Measurements from ENCODE around the gene CASP7. TPM values are rescaled to one million over a fixed set of nuclear protein-coding genes. Genes with fewer than 3 reads are reported as not detected.

CASP7 gene
- total and polyA plus RNA-seq, 4 donors = 16.5 to 35.2 (median 19.9) TPM

GRCh38 chr10:113683300-113683699 is 3.6 kb downstream of the CASP7 start:
- H3K27me3 ChIP-seq (ENCODE audit: control insufficient read depth in 1 of 2, insufficient read depth in 2 of 2, low read length in 1 of 2) = no peaks in the 10 kb centered on the region
- WGBS, 2 donors = 95 to 99% methylated on average over 2 of the region's 2 CpGs
- no peak overlapping the region for H3K27ac ChIP-seq (ENCODE audit: low read depth in 1 of 2, low read length in 2 of 2)
- ATAC-seq (ENCODE audit: low FRiP score) (no peak), DNase-seq (no peak)
- no peak overlapping the region for H3K4me3 ChIP-seq (ENCODE audit: low read length in 2 of 2)
- no peaks in the 10 kb centered on the region for H3K9me3 ChIP-seq (ENCODE audit: control insufficient read depth, low read length)
- no peaks in the 10 kb centered on the region for H3K4me1 ChIP-seq (ENCODE audit: control insufficient read depth in 1 of 2, insufficient read depth in 2 of 2, low read length in 2 of 2)
- peaks cover 0 to 2% of the 10 kb centered on the region in 2 donors for H3K36me3 ChIP-seq (ENCODE audit: control insufficient read depth in 1 of 2, insufficient read depth in 2 of 2, low read length in 1 of 2)
- intact Hi-C loops (cut with DNase I) = no loop called here

GRCh38 chr10:113686028-113686427 is 6.3 kb downstream of the CASP7 start:
- H3K27me3 ChIP-seq (ENCODE audit: control insufficient read depth in 1 of 2, insufficient read depth in 2 of 2, low read length in 1 of 2) = no peaks in the 10 kb centered on the region
- WGBS, 2 donors = 88 to 95% methylated on average over 3 of the region's 3 CpGs
- peaks cover 0 to 6% of the 10 kb centered on the region in 2 donors for H3K36me3 ChIP-seq (ENCODE audit: control insufficient read depth in 1 of 2, insufficient read depth in 2 of 2, low read length in 1 of 2)
- no peak for ATAC-seq (ENCODE audit: low FRiP score)
- H3K4me1 ChIP-seq (ENCODE audit: control insufficient read depth in 1 of 2, insufficient read depth in 2 of 2, low read length in 2 of 2) = no peaks in the 10 kb centered on the region
- intact Hi-C loops (cut with DNase I) = no loop called here
- H3K27ac ChIP-seq (ENCODE audit: low read depth in 1 of 2, low read length in 2 of 2) = no peak overlapping the region
- no peak overlapping the region for H3K4me3 ChIP-seq (ENCODE audit: low read length in 2 of 2)
- H3K9me3 ChIP-seq (ENCODE audit: control insufficient read depth, low read length) = no peaks in the 10 kb centered on the region
- DNase-seq = no peak

DNA sequence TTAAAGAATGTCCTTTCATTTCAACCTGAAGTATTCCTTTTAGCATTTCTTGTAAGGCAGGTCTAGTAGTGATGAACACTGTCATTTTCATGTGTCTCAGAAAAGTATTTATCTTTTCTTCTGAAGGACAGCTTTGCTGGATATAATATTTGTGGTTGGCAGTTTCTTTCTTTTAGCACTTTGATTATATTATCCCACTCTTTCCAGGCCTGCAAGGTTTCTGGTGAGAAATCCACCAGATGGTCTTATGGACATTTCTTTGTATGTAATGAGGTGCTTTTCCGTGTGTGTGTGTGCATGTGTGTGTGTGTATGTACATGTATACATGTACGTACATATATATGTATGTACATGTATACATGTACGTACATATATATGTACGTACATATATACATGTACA is 7.3 kb downstream of the CASP7 start:
- H3K9me3 ChIP-seq (ENCODE audit: control insufficient read depth, low read length) = peaks cover under 1% of the 10 kb centered on the region
- H3K27ac ChIP-seq (ENCODE audit: low read depth in 1 of 2, low read length in 2 of 2) = no peak overlapping the region
- H3K4me1 ChIP-seq (ENCODE audit: control insufficient read depth in 1 of 2, insufficient read depth in 2 of 2, low read length in 2 of 2) = no peaks in the 10 kb centered on the region
- ATAC-seq (ENCODE audit: low FRiP score) (no peak), DNase-seq (no peak)
- intact Hi-C loops (cut with DNase I) = no loop called here
- H3K4me3 ChIP-seq (ENCODE audit: low read length in 2 of 2) = no peak overlapping the region
- peaks cover 0 to 6% of the 10 kb centered on the region in 2 donors for H3K36me3 ChIP-seq (ENCODE audit: control insufficient read depth in 1 of 2, insufficient read depth in 2 of 2, low read length in 1 of 2)
- 97 to 98% methylated on average over 4 of the region's 4 CpGs for WGBS, 2 donors
- H3K27me3 ChIP-seq (ENCODE audit: control insufficient read depth in 1 of 2, insufficient read depth in 2 of 2, low read length in 1 of 2) = no peaks in the 10 kb centered on the region

DNA sequence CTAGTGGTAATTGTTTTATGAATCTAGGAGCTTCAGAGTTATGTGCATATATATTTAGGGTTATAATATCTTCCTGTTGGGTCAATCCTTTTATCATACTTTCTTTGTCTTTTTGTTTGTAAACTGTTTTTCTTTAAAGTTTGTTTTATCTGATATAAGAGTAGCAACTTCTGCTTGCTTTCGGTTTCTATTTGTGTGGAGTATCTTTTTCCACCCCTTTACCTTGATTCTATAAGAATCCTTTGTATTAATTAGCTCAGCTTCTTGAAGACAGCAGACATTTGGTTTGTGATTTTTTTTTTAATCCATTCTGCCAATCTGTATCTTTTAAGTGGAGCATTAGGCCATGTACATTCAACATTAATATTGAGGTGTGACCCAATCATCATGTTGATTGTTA is 9.3 kb downstream of the CASP7 start:
- Histone ChIP-seq H3K9me3 (ENCODE audit: control insufficient read depth, low read length) (peaks cover 7% of the 10 kb centered on the region), H3K36me3 (ENCODE audit: control insufficient read depth in 1 of 2, insufficient read depth in 2 of 2, low read length in 1 of 2) (peaks cover 6 to 11% of the 10 kb centered on the region in 2 donors)
- 95 to 100% methylated on average over 1 of the region's 1 CpG for WGBS, 2 donors

GRCh38 chr10:113689574-113689973 is 9.9 kb downstream of the CASP7 start:
- 62 to 69% methylated on average over 3 of the region's 3 CpGs for WGBS, 2 donors
- Histone ChIP-seq H3K9me3 (ENCODE audit: control insufficient read depth, low read length) (peaks cover 7% of the 10 kb centered on the region), H3K27me3 (ENCODE audit: control insufficient read depth in 1 of 2, insufficient read depth in 2 of 2, low read length in 1 of 2) (no peaks in the 10 kb centered on the region), H3K36me3 (ENCODE audit: control insufficient read depth in 1 of 2, insufficient read depth in 2 of 2, low read length in 1 of 2) (peaks cover 7 to 8% of the 10 kb centered on the region in 2 donors), H3K27ac (ENCODE audit: low read depth in 1 of 2, low read length in 2 of 2) (no peak overlapping the region), H3K4me1 (ENCODE audit: control insufficient read depth in 1 of 2, insufficient read depth in 2 of 2, low read length in 2 of 2) (no peaks in the 10 kb centered on the region), H3K4me3 (ENCODE audit: low read length in 2 of 2) (no peak overlapping the region)
- DNase-seq (no peak), ATAC-seq (ENCODE audit: low FRiP score) (no peak)
- intact Hi-C loops (cut with DNase I) = no loop called here

More for the DNA sequence above, 9.3 kb downstream of the CASP7 start:
- intact Hi-C loops (cut with DNase I) = no loop called here
- DNase-seq (no peak), ATAC-seq (ENCODE audit: low FRiP score) (no peak)
- no peaks in the 10 kb centered on the region for H3K27me3 ChIP-seq (ENCODE audit: control insufficient read depth in 1 of 2, insufficient read depth in 2 of 2, low read length in 1 of 2)
- no peak overlapping the region for H3K27ac ChIP-seq (ENCODE audit: low read depth in 1 of 2, low read length in 2 of 2)
- peak overlapping the region in 1 of 2 donors; percentile 8 for H3K4me3 ChIP-seq (ENCODE audit: low read length in 2 of 2)
- no peaks in the 10 kb centered on the region for H3K4me1 ChIP-seq (ENCODE audit: control insufficient read depth in 1 of 2, insufficient read depth in 2 of 2, low read length in 2 of 2)

GRCh38 chr10:113690749-113691148 is 11.0 kb downstream of the CASP7 start:
- intact Hi-C loops (cut with DNase I) = no loop called here
- H3K36me3 ChIP-seq (ENCODE audit: control insufficient read depth in 1 of 2, insufficient read depth in 2 of 2, low read length in 1 of 2) = peaks cover 8 to 9% of the 10 kb centered on the region in 2 donors
- no peak overlapping the region for H3K27ac ChIP-seq (ENCODE audit: low read depth in 1 of 2, low read length in 2 of 2)
- H3K4me1 ChIP-seq (ENCODE audit: control insufficient read depth in 1 of 2, insufficient read depth in 2 of 2, low read length in 2 of 2) = no peaks in the 10 kb centered on the region
- no peak for ATAC-seq (ENCODE audit: low FRiP score)
- no peak for DNase-seq
- H3K27me3 ChIP-seq (ENCODE audit: control insufficient read depth in 1 of 2, insufficient read depth in 2 of 2, low read length in 1 of 2) = no peaks in the 10 kb centered on the region
- H3K9me3 ChIP-seq (ENCODE audit: control insufficient read depth, low read length) = peaks cover 7% of the 10 kb centered on the region
- H3K4me3 ChIP-seq (ENCODE audit: low read length in 2 of 2) = no peak overlapping the region
- 65 to 67% methylated on average over 3 of the region's 3 CpGs for WGBS, 2 donors

DNA sequence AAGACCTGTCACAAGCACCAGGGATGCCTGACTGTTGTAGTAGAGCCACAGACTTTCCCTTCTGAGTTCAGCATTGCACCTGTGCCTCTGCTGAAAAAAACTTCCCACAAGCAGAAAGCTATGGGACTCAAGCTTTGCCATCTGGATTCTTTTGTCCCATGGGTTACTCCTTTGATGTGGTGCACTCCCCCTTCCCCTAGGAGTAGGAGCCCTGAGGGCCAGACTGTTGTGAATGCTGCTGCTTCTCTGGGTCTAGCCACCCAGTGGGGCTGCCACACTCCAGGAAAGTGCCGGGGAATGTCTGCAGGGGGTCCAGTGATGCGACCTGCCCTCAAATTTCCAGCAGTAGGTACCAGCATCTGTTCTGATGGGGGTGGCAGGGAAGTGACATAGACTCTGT is 11.7 kb downstream of the CASP7 start:
- intact Hi-C loops (cut with DNase I) = no loop called here
- Histone ChIP-seq H3K9me3 (ENCODE audit: control insufficient read depth, low read length) (peaks cover 7% of the 10 kb centered on the region), H3K27ac (ENCODE audit: low read depth in 1 of 2, low read length in 2 of 2) (no peak overlapping the region), H3K27me3 (ENCODE audit: control insufficient read depth in 1 of 2, insufficient read depth in 2 of 2, low read length in 1 of 2) (no peaks in the 10 kb centered on the region), H3K36me3 (ENCODE audit: control insufficient read depth in 1 of 2, insufficient read depth in 2 of 2, low read length in 1 of 2) (peaks cover 8 to 9% of the 10 kb centered on the region in 2 donors), H3K4me3 (ENCODE audit: low read length in 2 of 2) (no peak overlapping the region), H3K4me1 (ENCODE audit: control insufficient read depth in 1 of 2, insufficient read depth in 2 of 2, low read length in 2 of 2) (no peaks in the 10 kb centered on the region)
- WGBS, 2 donors = 60 to 96% methylated on average over 2 of the region's 2 CpGs
- DNase-seq (no peak), ATAC-seq (ENCODE audit: low FRiP score) (no peak)

GRCh38 chr10:113692271-113692670 is 12.6 kb downstream of the CASP7 start:
- no peak overlapping the region for H3K27ac ChIP-seq (ENCODE audit: low read depth in 1 of 2, low read length in 2 of 2)
- peaks cover 8 to 9% of the 10 kb centered on the region in 2 donors for H3K36me3 ChIP-seq (ENCODE audit: control insufficient read depth in 1 of 2, insufficient read depth in 2 of 2, low read length in 1 of 2)
- DNase-seq (no peak), ATAC-seq (ENCODE audit: low FRiP score) (no peak)
- intact Hi-C loops (cut with DNase I) = no loop called here
- H3K4me1 ChIP-seq (ENCODE audit: control insufficient read depth in 1 of 2, insufficient read depth in 2 of 2, low read length in 2 of 2) = no peaks in the 10 kb centered on the region
- H3K4me3 ChIP-seq (ENCODE audit: low read length in 2 of 2) = no peak overlapping the region
- WGBS, 2 donors = 86 to 97% methylated on average over 6 of the region's 6 CpGs
- peaks cover 7% of the 10 kb centered on the region for H3K9me3 ChIP-seq (ENCODE audit: control insufficient read depth, low read length)
- H3K27me3 ChIP-seq (ENCODE audit: control insufficient read depth in 1 of 2, insufficient read depth in 2 of 2, low read length in 1 of 2) = no peaks in the 10 kb centered on the region

DNA sequence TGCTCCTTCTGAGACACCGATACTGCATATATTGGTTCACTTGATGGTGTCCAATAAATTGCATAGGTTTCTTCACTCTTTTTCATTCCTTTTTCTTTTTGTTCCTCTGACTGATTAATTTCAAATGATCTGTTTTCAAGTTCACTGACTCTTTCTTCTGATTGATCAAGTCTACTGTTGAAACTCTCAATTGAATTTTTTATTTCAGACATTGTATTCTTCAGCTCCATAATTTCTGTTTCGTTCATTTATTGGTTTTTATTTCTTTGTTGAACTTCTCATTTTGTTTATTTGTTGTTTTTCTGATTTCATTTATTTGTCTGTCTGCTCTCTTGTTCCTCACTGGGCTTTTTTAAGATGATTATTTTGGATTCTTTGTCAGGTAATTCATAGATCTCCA is 13.6 kb downstream of the CASP7 start:
- no peak overlapping the region for H3K27ac ChIP-seq (ENCODE audit: low read depth in 1 of 2, low read length in 2 of 2)
- ATAC-seq (ENCODE audit: low FRiP score) = no peak
- H3K9me3 ChIP-seq (ENCODE audit: control insufficient read depth, low read length) = peaks cover 7% of the 10 kb centered on the region
- intact Hi-C loops (cut with DNase I) = no loop called here
- no peaks in the 10 kb centered on the region for H3K4me1 ChIP-seq (ENCODE audit: control insufficient read depth in 1 of 2, insufficient read depth in 2 of 2, low read length in 2 of 2)
- 88 to 98% methylated on average over 2 of the region's 2 CpGs for WGBS, 2 donors
- no peak for DNase-seq
- no peak overlapping the region for H3K4me3 ChIP-seq (ENCODE audit: low read length in 2 of 2)
- H3K36me3 ChIP-seq (ENCODE audit: control insufficient read depth in 1 of 2, insufficient read depth in 2 of 2, low read length in 1 of 2) = peaks cover 12 to 13% of the 10 kb centered on the region in 2 donors
- H3K27me3 ChIP-seq (ENCODE audit: control insufficient read depth in 1 of 2, insufficient read depth in 2 of 2, low read length in 1 of 2) = no peaks in the 10 kb centered on the region
